ENCODE data around the gene EFCAB5. TPM values are rescaled to one million over a fixed set of nuclear protein-coding genes. Genes with fewer than 3 reads are reported as not detected.
"Not testable (repeated sequence)": the region's sequence is repeated elsewhere in the genome, so short reads cannot be mapped to it uniquely, and the experiment has no call there.

The EFCAB5 gene
- 3.1 TPM in 1 of 2 replicates, not detected in the other for total RNA-seq (2014; rRNA removed; shearing (Covaris generic); ENCODE audit: low replicate concordance)

DNA sequence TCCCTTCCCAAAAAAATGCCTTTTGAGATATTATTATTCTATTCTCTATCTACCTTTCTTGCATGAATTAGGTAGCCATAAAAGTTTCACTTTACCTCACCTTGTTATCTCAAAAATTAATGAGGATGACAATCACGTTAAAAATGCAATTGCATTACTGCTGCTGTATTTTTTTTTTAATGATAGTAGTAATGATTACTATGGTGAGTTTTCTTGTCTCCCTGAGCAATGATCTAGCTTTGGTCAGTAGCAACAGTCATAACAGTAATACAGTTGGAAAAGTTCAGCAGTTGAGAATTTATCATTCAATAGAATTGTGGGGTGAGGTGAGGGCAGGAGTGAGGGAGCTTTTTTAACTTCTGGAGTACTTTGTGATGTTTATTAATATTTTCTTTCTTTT, at the start of gene EFCAB5:
TSS of gene EFCAB5 (plus strand) at position 301 of the 400 bp plus-strand sequence. CDS start 163 bp downstream, outside the sequence.
- no peak for DNase-seq (ENCODE audit: low read depth)
- in situ Hi-C loops (cut with HindIII; ENCODE audit: low pct_unique_long_range_greater_than_20kb, low sequenced_read_pairs), result no loop called here

DNA sequence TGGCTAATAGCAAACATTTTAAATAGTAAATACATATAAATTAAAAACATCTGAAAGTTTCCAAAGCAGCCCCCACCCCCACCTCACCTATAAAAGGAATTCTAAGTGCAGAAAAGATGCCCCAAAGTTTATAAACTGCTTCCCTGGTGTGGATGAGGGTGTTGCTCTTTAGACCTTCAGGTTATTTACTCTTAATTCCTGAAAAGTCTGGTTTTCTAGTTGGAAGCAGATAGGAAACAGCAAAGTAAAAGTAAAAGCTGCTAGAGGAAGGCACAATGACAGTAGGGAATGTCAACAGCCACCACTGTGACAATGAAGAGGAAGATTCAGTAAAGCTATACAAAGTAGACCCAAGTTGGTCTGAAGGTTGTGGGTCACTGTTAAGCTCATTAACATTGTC, 49.2 kb upstream of the EFCAB5 start:
- DNase-seq (ENCODE audit: low read depth), result no peak
- in situ Hi-C loops (cut with HindIII; ENCODE audit: low pct_unique_long_range_greater_than_20kb, low sequenced_read_pairs), result no loop called here

- in situ Hi-C loops (cut with HindIII; ENCODE audit: low pct_unique_long_range_greater_than_20kb, low sequenced_read_pairs); DNase-seq (ENCODE audit: low read depth): not testable (repeated sequence)
Measured at GRCh38 chr17:29897136-29897535, 44.3 kb upstream of the EFCAB5 start.

DNA sequence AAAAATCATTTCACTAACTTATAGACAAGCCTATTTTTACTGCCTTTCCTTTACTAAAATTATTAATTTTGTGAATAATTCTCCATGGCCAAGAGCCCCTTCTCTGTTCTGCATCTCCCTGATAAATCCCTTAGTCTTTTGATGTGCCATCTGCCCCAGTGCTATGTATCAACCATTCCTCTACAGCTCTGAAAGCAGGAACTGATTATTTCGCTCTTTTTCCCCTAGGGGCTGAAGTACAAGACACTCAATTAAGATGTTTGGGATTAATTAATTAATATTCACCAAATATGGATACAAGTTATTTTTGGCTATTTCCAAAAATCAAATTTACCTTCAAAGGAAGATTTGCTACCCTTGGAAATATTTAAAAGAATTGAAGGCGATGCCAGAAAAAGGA, 38.0 kb upstream of the EFCAB5 start:
- no peak for DNase-seq (ENCODE audit: low read depth)
- in situ Hi-C loops (cut with HindIII; ENCODE audit: low pct_unique_long_range_greater_than_20kb, low sequenced_read_pairs), result no loop called here

- in situ Hi-C loops (cut with HindIII; ENCODE audit: low pct_unique_long_range_greater_than_20kb, low sequenced_read_pairs), result no loop called here
- DNase-seq (ENCODE audit: low read depth), result no peak
Measured at GRCh38 chr17:29905086-29905878, 36.2 kb upstream of the EFCAB5 start.

GRCh38 chr17:29905879-29906167, 35.6 kb upstream of the EFCAB5 start:
- no peak for DNase-seq (ENCODE audit: low read depth)
- in situ Hi-C loops (cut with HindIII; ENCODE audit: low pct_unique_long_range_greater_than_20kb, low sequenced_read_pairs), result no loop called here

GRCh38 chr17:29906969-29907368, 34.5 kb upstream of the EFCAB5 start:
- DNase-seq (ENCODE audit: low read depth), result no peak
- in situ Hi-C loops (cut with HindIII; ENCODE audit: low pct_unique_long_range_greater_than_20kb, low sequenced_read_pairs), result no loop called here

GRCh38 chr17:29909236-29910003, 32.0 kb upstream of the EFCAB5 start:
- in situ Hi-C loops (cut with HindIII; ENCODE audit: low pct_unique_long_range_greater_than_20kb, low sequenced_read_pairs), result no loop called here
- DNase-seq (ENCODE audit: low read depth), result no peak

DNA sequence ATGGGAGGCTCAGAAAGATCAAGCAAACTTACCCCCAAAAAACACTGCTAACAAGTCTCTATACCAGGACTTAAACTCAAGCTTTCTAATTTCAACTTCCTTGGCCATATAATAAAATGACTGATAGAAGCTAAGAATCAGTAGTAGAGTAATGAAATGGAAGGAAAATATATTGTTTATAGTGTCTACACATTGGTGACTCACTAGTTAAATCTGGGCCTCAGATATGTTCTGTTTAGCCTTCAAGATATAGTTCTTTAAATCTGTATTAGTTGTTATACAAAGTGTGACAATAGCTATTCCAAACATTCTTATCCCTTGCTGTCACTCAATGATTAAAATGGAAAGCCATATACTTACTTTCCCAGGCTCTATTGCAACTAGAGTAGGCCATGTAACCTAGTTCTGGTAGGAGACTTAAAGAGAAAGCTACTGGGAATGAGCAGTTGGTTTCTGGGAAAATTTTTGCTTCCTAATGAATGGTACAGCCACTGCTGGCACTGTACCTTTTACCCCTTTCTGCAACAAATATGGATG, 29.7 kb upstream of the EFCAB5 start:
- in situ Hi-C loops (cut with HindIII; ENCODE audit: low pct_unique_long_range_greater_than_20kb, low sequenced_read_pairs), result no loop called here
- DNase-seq (ENCODE audit: low read depth), result no peak

DNA sequence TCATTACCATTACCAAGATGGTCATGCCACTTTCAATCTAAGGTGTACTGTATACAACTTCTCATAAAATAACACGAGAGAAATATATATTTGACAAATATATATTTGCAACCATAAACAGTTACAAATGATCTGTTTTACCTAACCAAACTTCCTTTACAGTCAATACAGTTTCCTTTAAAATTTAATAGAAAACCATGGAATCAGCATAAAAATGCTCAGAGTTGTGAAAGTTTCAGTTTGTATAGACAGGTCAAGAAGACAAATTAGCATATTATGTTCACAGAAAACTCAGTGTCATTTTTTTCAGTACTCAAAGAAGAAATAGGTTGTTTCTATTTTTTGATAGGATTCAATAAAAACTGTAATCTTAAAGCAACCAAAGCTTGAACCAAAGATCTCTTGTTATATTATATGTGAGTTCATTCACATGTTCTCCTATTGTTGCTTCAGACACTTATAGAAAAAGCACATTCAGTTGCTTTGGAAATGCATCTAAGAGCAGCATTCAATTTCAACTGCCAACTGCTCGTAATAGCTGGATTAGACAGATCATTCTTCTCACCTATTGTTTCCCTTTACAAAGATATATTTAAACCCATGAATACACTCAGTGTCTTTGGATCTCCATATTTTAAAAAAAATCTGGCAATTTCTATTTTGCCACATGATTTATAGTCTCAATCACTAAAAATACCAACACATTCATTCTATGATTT, 26.5 kb upstream of the EFCAB5 start:
- DNase-seq (ENCODE audit: low read depth), result no peak
- in situ Hi-C loops (cut with HindIII; ENCODE audit: low pct_unique_long_range_greater_than_20kb, low sequenced_read_pairs), result no loop called here

- in situ Hi-C loops (cut with HindIII; ENCODE audit: low pct_unique_long_range_greater_than_20kb, low sequenced_read_pairs), result no loop called here
- no peak for DNase-seq (ENCODE audit: low read depth)
Measured at GRCh38 chr17:29918016-29918415, 23.4 kb upstream of the EFCAB5 start.

GRCh38 chr17:29918922-29919856, 22.2 kb upstream of the EFCAB5 start:
- DNase-seq (ENCODE audit: low read depth), result peak; percentile 37
- in situ Hi-C loops (cut with HindIII; ENCODE audit: low pct_unique_long_range_greater_than_20kb, low sequenced_read_pairs), result no loop called here

DNA sequence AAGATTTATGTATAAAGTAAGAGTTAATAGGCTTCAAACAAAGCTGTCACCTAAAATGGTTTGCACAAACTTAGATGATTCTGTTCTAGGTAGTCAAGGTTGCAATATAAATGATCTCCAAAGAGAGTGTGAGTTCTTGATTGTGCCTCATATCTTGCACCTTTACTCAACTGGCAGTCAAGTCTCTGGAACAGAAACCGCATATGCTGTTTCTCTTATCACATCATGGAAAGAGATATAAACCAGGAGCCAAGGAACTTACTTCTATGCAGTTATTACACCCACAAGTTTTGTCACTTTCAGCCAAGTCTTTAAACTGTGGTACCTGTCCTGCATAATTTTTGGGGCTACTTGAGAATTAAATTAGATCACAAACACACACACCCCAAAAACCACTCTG, 16.6 kb upstream of the EFCAB5 start:
- in situ Hi-C loops (cut with HindIII; ENCODE audit: low pct_unique_long_range_greater_than_20kb, low sequenced_read_pairs), result no loop called here
- DNase-seq (ENCODE audit: low read depth), result no peak

GRCh38 chr17:29927546-29927945, 13.9 kb upstream of the EFCAB5 start:
- no peak for DNase-seq (ENCODE audit: low read depth)
- in situ Hi-C loops (cut with HindIII; ENCODE audit: low pct_unique_long_range_greater_than_20kb, low sequenced_read_pairs), result no loop called here

- DNase-seq (ENCODE audit: low read depth), result no peak
- in situ Hi-C loops (cut with HindIII; ENCODE audit: low pct_unique_long_range_greater_than_20kb, low sequenced_read_pairs), result no loop called here
Measured at GRCh38 chr17:29929006-29929532, 12.4 kb upstream of the EFCAB5 start.

GRCh38 chr17:29929533-29930408, 11.7 kb upstream of the EFCAB5 start, which contains the start of gene SSH2:
TSS of gene SSH2 (minus strand) at chr17:29930228. CDS start at chr17:29930000, 228 bp downstream.
- in situ Hi-C loops (cut with HindIII; ENCODE audit: low pct_unique_long_range_greater_than_20kb, low sequenced_read_pairs), result no loop called here
- DNase-seq (ENCODE audit: low read depth), result peak; percentile 87

All from Caki2 (cell line).